GM12891 (cell line): ENCODE data around the gene DYNC1I1.

Experiments used
- DNase-seq: peaks from one replicate; pipeline ENCODE4 v3.0.0; 2011; ENCODE audit warnings: low spot score; ENCODE audit not compliant: insufficient read length
- FAIRE-seq: peaks from 2 replicates; lab custom pipeline; 2011; peaks lifted over from hg19 to GRCh38; lab: Jason Lieb, UNC
- PAX5 ChIP-seq: IDR thresholded peaks from 2 replicates; pipeline ENCODE4 v1.6.1; 2011; ENCODE audit warnings: low read length, moderate library complexity, mild to moderate bottlenecking; ENCODE audit not compliant: insufficient read depth, severe bottlenecking
- POLR2A ChIP-seq: IDR thresholded peaks from 2 replicates; pipeline ENCODE4 v1.6.1; 2011; ENCODE audit warnings: low read depth, low read length, control low read depth
- POLR2AphosphoS5 ChIP-seq: IDR thresholded peaks from 2 replicates; pipeline ENCODE4 v1.6.1; 2011; ENCODE audit warnings: low read depth, low read length, control low read depth
- POU2F2 ChIP-seq: IDR thresholded peaks from 2 replicates; pipeline ENCODE4 v1.6.1; 2011; ENCODE audit warnings: low read depth, mild to moderate bottlenecking, control low read depth, low read length, moderate library complexity
- SPI1 ChIP-seq: IDR thresholded peaks from 2 replicates; pipeline ENCODE4 v1.6.1; 2011; ENCODE audit warnings: low read depth, low read length, control low read depth
- TAF1 ChIP-seq: IDR thresholded peaks from 2 replicates; pipeline ENCODE4 v1.6.1; 2011; ENCODE audit warnings: low read depth, low read length, control low read depth

The DYNC1I1 gene

GRCh38 chr7:95840953-95841950 lies 68.9 kb downstream of the DYNC1I1 start:
- FAIRE-seq (no peak), DNase-seq (peak; percentile 5)
- TF ChIP-seq SPI1 = peak; percentile 52
- no peak for TF ChIP-seq POU2F2

DNA sequence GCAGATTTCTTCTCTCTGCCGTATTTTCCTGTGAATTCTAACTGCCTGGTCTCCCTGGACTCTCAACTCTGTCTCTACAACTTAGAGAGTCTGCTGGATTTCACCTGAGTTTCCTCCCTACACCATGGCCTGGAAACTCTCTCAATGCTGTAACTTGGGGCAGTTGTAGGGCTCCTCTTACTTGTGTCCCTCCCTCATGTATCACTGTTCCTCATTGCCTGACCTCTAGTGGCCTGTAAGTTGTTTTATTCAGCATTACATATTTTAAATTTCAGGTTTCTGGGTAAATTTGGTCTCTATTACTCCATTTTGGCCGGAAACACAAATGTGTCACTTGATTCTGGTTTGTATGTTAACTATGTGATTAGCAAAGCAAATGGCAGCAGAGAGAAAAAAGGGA lies 70.9 kb downstream of the DYNC1I1 start:
- DNase-seq (no peak), FAIRE-seq (no peak)
- TF ChIP-seq POLR2A (no peak), POLR2AphosphoS5 (no peak), SPI1 (no peak), TAF1 (no peak), POU2F2 (no peak), PAX5 (no peak)

- DNase-seq = no peak
- FAIRE-seq = no peak
- TF ChIP-seq SPI1 (no peak), TAF1 (no peak), POU2F2 (no peak), POLR2A (no peak), POLR2AphosphoS5 (no peak), PAX5 (no peak)
Measured at GRCh38 chr7:95845007-95845406, 72.7 kb downstream of the DYNC1I1 start.

DNA sequence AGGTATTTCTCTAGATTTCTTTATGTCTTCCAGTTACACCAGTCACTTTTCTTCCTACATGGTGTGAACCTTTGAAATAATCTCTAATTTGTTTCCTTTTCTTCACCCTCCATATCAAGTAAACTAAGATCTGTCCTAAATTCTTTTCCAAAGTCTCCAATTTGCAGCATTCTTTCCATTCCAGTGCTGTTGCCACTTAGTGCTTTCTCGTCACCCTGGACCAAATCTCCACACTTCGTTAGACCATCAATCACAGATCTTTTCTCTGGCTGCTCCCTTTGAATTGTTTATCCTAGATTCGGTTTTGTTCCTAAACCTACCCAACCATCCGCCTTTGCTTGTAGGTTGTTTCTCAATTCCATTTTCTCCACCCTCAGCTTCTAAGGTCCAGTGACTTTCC lies 74.7 kb downstream of the DYNC1I1 start:
- TF ChIP-seq POLR2A (no peak), SPI1 (no peak), PAX5 (no peak), POLR2AphosphoS5 (no peak), TAF1 (no peak), POU2F2 (no peak)
- DNase-seq = no peak
- FAIRE-seq = no peak

DNA sequence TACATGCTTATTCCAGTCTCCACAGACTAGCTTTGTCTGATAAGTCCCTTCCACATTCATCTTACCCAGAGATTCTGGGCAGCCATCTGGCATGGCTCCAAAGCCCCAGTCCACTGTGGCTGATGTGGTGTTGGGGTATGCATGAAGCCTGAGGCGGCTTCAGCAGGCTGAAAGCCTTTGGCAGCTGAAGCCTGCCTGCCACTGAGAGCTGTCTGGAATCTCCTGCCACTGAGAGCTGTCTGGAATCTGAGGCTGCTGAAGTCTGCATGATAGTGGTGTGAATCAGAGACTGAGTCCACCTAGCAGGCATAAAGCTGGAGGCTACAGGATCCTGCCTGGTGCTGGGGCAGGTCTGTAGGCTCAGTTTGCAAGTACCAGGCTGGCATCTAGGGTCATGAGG lies 87.1 kb downstream of the DYNC1I1 start:
- TF ChIP-seq PAX5 (no peak), SPI1 (no peak), POU2F2 (no peak), POLR2A (no peak), POLR2AphosphoS5 (no peak), TAF1 (no peak)
- FAIRE-seq (no peak), DNase-seq (no peak)

- DNase-seq (no peak), FAIRE-seq (no peak)
Measured at GRCh38 chr7:95861041-95861440, 88.7 kb downstream of the DYNC1I1 start.

GRCh38 chr7:95863623-95864022 lies 91.3 kb downstream of the DYNC1I1 start:
- FAIRE-seq = no peak
- no peak for DNase-seq
- TF ChIP-seq POLR2AphosphoS5 = no peak
- no peak for TF ChIP-seq TAF1
- TF ChIP-seq POLR2A = no peak
- TF ChIP-seq PAX5 = no peak
- TF ChIP-seq POU2F2 = no peak
- TF ChIP-seq SPI1 = no peak

More at GRCh38 chr7:95861041-95861440, 88.7 kb downstream of the DYNC1I1 start:
- TF ChIP-seq SPI1 = no peak
- TF ChIP-seq POLR2A = no peak
- no peak for TF ChIP-seq PAX5
- TF ChIP-seq POLR2AphosphoS5 = no peak
- no peak for TF ChIP-seq TAF1
- TF ChIP-seq POU2F2 = no peak

DNA sequence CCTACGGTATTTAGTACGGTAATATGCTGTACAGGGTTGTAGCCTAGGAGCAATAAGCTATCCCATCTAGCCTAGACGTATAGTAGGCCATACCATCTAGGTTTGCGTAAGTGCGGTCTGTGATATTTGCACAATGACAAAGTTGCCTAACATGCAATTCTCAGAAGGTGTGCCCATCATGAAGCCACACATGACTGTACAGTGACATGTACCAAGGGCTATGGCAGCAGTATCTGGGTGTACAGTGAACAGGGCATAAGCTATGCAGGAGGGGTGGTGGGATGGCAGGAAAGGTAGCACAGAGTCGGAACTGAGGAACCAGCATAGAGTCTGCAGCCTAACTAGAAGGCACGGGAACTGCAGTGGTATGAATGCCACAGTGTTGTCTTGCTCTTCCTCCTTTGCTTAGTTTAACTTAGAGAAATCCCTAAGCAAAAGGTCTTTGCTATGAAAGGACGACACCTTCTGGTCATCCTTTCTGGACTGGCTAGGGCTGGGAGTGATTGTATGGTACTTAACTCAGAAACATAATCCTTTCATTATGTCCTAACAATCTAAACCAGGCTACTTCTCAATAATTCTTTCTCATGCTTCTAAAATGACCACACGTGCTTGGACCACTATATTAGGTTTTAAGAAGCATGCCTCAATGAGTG lies 93.5 kb downstream of the DYNC1I1 start:
- FAIRE-seq = peak; percentile 41
- no peak for DNase-seq
- TF ChIP-seq SPI1 (no peak), TAF1 (no peak), POLR2AphosphoS5 (no peak), PAX5 (no peak), POLR2A (no peak), POU2F2 (no peak)

DNA sequence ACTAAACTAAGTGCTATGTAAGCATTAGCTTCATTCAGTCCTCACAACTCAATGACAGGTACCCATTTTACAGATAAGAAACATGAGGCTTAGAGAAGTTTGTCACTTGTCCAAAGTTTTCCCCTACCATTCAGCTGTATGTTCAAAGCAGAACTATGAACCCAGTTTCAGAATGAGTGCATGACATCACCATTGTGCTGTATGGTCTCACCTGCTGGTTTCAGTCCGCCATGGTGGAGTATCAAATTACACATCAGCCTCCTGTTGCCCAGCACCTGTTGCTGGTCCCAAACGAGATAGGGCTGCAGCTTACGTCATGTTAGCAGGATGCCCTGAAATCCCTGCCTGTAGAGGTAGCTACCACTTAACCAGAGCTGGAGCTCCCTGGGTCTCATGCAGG lies 95.0 kb downstream of the DYNC1I1 start:
- no peak for FAIRE-seq
- DNase-seq = no peak
- TF ChIP-seq POLR2AphosphoS5 = no peak
- TF ChIP-seq PAX5 = no peak
- TF ChIP-seq SPI1 = no peak
- TF ChIP-seq TAF1 = no peak
- TF ChIP-seq POU2F2 = no peak
- no peak for TF ChIP-seq POLR2A
